GM21737 (cell line): ENCODE data around the gene CYB5R3.

Experiments
- ATAC-seq: cut with Tn5 transposase; IDR thresholded peaks from one replicate; pipeline ENCODE4 v1.9.1; 2021; ENCODE audit warnings: mild to moderate bottlenecking, moderate library complexity; ENCODE audit not compliant: unreplicated experiment

The CYB5R3 gene

DNA sequence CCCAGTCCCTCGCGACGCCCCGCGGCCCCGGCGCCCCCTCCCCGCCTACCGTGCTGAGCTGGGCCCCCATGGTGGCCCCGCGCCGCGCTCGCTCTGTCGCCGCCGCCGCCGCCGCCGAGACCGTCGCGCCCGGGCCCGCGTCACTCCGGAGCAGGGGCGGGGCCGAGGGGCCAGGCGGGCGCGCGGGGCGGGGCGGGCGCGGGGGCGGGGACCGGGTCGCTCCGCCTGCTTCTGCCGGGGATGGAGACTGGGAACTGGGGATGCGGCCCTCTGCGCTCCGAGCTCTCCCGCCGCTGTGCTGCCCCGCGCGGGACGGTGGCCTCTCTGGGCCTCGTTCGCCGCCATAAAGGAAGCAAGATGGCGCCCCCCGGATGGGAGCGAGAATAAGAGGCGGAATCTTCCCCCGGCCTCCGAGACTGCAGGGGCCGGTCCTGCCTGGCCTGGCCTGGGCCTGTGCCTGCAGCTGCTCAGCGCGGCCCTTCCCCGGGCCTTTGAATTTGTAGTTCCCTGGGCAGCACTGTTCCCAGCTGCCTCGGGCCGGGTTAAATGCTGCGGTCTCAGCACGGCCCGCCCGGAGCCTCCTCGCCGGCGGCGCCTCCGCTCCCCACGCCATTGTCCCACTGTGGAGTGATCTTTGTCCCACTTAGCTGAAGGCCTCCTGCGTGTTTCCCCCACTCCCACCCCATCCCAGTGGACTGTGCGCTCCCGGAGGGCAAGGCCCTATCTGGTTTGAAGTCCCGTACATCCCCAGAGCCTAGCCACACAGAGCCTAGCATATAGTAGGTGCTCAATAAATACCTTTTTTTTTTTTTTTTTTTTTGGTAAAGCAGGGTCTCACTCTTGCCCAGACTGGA is at the start of gene CYB5R3:
TSS of gene CYB5R3 (minus strand) at position 147 of the 854 bp plus-strand sequence. CDS start at position 70, 77 bp downstream.
- peak; percentile 56 for ATAC-seq

DNA sequence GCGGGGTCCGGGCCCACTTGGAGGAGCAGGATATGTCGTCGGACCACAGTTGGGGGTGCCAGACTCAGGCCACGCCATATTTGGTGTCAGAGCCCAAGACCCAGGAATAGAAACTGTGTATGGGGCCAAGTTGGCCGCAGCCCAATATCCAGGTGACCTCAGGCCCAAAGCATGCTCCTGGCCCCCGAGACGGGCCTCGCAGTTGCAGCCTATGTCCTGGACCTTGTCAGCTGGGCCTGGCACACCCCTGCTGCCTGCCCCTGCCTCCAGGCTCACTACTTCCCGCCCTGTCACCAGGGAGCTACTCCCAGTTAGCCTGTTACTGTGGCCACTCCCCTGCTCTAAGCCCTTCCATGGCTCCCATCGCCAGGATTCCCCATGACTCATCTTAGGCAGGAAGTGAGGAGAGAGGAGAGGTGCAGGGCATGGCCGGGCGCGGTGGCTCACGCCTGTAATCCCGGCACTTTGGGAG is 48.4 kb upstream of the CYB5R3 start:
- ATAC-seq: no peak

DNA sequence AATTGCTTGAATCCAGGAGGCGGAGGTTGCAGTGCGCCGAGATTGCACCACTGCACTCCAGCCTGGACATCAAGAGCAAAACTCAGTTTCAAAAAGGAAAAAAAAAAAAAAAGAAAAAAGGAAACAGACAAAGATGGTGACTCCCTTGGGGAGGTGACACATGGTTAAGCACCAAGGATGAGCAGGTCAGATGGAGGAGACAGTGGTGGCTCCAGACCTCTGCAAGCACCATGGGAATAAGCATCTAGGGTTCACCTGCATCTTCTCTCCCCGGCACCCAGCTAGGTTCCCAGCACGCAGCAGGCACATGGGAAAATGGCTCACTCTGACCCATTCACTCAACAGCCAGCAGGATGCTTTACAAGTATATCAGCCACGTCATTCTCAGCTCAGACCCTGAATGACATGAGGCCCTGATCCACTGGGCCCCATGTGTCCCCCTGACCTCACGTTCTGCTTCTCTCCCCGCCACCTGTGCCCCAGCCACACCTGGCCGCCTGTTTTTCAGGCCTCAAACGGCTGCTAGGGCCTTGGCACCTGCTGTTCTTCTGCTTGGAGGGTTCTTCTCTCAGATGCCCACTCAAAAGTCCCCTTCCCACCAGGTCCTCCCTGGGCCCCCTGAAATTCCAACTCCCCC is 47.3 kb upstream of the CYB5R3 start:
- ATAC-seq: no peak

DNA sequence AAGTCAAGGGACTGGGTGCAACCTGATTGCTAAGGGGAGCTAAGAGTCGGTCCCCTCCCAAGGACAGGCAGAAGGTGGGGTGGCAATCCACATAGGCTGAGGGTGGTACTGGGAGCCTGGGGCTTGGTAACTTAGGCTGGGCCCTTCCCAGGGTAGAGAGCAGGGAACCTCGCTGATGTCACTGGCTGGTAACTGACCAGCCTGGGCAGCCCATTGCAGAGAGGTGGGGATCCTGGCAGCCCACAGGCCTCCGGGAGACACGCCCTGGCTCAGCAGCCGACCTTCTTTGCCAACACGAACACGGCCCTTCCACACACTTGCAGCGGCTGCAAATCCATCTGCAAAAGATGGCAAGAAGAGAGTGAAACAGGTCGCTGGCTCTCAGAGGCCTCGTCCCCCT is 46.1 kb upstream of the CYB5R3 start:
- ATAC-seq: no peak

DNA sequence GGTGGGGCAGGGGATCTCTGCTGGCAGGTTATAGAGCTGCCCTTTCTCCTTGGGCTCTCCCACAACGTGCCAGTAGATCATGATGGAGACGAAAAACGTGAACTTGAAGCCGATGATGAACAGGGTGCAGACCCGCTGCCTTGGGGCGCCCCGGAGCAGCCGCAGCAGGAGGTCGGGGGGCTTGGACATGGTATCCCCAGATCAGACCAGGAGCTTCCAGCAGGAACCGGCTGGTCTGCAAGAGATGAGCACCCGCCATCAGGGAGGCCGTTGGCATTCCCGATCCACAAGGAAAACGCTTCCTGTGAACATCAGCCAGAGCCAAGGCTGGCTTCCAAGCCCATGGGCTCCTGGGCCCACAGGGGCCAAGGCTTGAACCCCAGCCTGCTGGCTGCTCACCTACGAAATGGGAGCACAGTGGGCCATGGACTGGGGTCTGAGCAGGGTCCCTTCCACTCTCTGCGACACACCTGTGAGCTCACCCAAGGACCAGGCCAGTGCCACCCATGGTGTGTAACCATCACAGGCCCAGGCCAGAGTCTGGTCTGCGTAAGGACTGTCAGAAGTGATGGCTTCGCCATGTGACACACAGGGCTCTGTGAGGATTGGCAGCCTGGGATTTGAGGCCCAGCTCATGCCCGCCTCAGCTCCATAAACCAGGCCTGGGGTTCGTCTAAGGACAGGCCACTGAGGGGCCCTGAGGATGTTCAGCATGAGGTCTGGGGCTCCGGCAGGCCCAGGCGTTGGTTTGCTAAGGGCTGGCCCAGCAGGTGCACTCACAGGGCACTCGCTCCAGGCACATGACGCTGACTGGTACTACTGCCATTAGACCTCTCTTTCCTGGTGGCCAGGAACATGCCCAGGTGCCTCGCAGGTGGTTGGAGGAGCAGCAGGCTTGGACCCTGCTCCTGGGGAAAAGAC is 44.8 kb upstream of the CYB5R3 start:
- ATAC-seq: no peak

DNA sequence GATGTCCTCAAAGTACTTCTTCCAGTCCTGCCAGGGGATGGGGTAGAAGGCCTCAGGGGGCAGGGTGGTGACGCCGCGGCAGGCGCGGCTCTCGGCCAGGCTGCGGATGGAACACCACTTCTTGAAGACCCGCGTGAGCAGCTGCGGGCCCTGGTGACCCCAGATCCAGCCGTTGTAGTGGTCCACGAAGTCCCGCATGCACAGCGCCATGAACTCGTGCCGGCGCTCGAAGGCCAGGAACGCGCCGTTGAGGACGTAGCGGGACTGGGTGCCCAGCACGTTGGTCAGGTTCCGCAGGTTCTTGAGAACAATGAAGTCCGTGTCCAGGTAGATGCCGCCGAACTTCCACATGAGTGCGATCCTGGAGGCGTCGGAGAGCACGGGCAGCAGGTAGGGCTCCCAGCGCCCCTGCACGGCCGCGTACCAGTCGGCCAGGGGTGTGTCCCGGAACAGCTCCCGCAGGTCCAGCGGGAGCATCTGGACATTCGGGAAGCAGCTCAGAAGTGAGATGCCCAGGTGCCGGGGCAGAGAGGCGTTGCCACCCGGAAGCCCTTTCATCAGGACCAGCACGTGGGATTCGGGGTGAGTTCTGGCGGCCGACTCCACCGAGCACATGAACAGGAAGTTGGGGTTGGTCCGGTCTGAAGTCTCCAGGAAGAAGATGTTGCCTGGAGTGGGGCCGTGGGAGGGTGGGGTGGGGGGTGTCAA is 44.0 kb upstream of the CYB5R3 start:
- no peak for ATAC-seq

DNA sequence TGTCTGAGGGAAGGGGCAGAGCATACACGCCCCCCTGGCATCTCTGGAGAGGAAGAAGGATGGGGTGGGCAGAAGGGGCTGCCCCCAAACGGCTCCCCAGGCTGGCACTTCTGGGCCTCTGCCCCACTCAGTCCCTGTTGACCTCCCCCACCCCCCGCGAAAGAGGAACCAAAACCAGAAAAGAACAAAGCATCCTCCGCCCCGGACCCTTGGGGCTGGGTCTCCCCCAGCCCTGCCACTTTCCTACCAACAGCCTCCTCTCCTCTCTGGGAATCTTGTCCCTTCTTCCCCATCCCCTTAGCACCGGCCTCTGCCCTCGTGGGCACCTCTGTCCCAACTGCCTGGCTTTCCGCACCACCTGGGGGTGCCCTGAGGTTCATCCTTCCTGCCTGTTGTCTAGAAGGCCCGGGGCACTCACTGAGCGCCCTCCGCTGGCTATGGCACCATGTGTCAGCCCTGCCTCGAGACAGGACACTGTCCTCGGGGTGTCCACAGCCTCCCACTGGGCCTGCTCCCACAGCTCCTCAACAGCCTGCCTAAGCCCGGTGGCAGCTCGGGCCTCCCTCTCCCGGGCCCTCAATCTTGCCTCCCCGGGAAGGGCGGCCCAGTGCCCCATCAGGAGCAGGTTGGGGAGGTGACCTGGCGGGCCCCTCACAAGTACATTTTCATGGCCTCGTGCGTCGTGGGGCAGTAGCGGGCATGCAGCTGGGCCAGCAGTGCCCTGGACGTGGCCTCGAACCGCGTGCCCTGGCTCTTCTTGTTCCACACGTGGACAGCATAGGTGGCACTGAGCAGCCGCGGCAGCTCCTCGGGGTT is 43.3 kb upstream of the CYB5R3 start:
- ATAC-seq: no peak

DNA sequence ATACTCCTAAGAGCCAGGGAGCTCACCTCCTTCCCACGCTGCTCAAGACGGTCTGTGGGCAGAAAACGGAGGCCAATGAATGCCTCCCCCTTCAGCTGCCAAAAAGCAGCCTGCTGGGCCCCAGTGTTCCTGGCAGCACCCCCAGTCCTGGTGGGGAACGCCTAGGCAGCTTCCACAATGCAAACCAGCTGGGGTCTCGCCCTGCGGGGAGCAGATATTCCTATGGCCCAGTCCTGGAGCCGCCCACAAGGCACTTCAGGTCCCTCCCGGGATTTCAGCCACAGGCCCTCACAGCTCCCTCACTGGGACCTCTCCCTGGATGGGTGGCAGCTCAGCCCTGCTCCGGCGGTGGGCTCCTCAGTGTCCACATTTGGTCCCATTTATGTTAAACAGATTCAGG is 42.2 kb upstream of the CYB5R3 start:
- no peak for ATAC-seq

DNA sequence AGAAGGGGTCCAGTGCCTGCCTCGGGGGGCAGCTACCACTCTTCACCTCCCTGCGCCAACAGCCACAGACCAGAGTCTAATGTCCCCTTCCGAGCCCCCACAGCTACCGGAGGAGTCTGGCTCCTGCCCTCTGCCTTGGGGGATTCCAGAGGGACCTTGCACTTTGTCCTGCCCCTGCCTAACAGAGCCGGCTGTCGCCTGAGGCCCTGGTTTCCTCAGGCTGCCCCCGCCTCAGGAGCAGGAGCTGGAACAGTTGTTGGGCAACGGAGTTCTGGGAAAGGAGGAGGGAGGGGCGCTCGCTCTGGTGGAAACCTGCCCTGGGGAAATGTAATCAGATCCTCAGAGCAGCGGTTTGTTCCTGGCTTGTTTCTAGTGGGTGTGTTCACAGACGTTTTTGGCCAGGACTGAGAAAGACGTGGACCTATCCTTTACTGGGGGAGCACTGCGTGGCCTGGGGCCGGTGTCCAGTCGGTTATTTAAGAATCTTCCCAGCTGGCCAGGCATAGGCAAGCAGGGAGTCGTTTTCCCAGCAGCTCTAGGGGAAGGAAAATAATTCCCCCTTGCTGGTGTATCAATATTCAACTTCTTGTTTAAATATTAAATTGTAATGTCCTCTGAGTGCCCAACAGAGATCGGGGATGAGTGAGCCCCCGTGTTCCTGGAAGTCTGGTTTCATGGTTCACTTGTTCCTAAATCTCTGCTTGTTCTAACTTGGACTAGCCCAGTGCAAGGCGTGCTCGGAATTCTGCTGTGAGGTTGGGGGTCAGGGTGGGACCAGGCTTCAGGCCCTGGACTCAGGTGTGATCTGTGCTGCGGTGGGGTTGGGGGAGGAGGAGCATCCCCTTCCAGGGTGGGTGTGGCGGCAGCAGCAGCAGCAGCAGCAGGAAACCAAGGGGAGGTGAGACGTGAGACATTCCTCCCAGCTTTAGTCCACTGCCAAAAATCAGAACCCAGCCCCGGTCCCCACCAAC is 39.3 kb upstream of the CYB5R3 start:
- no peak for ATAC-seq

DNA sequence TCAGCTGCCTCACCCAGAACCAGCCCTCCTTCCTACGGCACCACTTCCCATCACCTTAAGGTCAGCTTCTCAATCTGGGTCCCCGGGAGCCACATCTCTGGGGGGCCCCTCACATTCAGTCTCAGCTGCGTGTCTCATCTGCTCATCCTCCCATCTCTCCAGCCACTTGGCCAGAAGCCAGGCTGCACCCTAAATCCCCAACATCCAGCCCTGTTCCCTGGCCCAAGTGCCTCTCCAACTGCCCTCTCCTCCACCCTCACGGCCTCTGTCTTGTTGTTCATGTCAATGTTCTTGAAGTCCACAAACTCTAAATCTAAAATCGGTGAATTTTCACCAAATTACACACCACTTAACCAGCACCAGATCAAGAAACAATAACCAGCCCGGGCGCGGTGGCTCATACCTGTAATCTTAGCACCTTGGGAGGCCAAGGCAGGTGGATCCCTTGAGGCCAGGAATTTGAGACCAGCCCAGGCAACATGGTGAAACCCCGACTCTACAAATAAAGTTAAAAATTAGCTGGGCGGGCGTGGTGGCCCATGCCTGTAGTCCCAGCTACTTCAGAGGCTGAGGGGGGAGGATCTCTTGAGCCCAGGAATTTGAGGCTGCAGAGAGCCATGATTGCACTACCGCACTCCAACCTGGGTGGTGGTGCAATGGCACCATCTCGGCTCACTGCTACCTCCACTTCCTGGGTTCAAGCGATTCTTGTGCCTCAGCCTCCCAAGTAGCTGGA is 37.7 kb upstream of the CYB5R3 start:
- no peak for ATAC-seq

DNA sequence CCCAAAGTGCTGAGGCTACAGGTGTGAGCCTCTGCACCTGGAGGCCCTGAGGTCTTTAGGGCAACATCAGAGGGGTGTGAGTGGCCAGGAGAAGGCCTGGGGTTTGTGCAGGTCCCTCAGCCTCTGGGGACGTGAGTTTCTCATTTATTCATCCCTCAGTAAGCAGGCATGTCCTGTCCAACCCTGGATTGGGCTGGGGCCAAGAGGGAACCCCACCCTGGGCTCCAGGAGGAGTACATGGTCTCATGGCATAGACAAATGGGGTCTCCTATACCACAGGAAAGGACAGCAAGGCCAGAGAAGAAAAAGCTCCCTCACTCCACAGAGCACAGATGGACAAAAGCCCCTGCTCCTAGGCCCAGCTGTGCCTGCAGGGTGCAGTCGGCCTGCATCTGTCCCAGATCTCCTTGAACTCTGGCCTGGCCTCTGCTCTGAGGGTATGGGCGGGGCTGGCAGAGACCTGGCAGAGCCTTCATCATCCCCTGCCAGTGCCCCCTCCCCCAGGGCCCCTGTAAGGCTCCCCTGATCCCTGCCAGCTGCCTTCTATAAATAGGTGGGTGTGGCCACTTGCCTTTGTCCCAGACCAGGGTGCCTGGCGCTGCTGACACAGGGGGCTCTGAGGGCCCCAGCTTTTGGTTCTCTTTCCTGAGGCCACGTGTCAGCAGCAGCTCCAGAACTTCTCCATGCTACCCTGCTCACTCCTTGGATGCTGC is 36.9 kb upstream of the CYB5R3 start:
- ATAC-seq: no peak

DNA sequence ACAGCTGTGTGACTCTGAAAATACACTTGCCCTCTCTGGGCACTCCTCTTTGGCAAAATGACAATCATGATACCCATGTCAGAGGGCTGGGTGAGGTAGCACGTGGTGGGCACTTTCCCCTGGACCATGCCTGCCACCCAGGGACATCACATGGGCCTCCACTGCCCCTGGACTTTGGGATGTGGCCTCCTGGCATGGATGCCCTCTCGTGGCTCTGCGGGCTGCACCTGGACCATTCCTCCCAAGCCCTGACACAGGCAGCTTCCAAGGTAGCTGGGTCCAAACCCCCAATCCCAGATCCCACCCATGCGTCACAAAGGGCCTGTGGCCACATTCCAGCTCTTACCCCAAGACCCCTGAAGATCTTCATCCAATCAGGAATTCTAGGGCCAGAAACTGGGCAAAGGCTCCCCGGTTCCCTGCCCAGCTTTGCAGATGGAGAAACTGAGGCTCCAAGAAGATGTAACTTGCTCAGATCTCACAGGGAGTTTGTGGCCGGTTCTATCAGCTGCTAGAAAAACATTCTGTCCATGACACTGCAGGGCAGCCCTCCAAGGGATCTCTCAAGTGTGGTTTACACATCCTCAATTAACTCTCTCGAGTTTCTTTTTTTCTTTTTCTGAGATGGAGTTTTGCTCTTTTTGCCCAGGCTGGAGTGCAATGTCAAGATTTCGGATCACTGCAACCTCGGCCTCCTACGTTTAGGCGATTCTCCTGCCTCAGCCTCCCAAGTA is 35.4 kb upstream of the CYB5R3 start:
- no peak for ATAC-seq

DNA sequence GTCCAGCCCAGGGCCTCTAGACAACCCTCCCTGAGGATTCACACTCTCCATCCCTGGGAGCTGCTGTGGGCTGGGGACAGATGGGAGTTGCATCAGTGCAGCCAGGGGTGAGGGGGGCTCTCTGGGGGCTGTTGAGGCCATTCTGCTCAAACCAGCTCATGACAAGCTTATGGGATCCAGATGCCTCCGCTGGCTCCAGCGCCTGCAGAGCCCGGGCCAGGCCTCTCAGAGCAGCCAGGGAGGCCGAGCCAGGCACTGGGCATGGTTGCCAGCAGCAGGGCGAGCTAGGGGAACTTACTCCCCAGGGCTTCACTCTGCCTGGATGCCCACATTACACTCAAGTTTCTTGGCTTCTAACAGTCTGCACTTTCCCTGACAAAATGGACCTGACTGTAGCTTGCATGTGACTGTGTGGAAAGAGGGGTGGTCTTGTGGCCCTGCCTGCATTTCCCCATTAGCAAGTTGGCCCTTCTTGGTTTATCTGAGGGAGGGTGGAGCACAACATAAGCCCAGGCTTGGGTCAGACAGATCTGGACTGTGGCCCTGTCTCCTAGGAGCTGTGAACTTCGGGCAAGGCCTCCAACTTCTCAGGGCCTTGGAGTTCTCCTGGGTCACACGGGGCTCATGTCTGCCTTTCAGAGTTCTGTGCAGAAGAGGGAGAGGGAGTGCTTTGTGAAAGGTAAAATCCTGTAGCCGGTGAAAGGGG is 34.5 kb upstream of the CYB5R3 start:
- no peak for ATAC-seq

DNA sequence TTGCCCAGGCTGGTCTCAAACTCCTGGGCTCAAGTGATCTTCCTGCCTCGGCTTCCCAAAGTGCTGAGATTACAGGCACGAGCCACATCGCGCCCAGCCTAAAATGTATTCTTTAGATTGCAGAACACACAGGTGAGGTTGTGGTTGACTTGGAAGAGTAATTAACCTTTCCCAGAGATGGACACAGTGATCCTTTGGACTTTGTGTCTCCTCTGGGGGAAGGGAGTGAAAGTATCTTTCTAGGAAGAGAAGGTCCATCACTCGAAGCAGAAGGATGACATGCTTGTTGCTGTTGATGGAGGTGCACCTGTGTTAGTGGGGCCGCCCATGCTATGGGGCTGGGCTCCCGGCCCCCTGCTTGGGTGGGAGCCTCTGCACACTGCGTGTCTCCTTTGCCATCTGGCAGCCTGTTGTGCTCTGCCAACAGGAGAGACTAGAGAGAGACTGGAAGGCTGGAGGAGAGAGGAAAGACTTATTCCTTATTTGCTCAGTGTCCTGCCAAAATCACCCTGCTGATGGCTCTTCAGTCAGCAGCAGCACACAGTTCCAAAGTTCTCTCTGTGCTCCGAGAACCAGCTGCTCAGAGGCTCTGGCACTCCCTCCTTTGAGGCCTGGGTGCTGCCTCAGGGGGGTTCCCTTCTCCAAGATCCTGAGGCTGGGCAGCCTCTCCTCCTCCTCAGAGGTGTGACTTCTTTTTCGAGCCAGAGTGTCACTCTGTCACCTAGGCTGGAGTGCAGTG is 33.1 kb upstream of the CYB5R3 start:
- ATAC-seq: no peak

DNA sequence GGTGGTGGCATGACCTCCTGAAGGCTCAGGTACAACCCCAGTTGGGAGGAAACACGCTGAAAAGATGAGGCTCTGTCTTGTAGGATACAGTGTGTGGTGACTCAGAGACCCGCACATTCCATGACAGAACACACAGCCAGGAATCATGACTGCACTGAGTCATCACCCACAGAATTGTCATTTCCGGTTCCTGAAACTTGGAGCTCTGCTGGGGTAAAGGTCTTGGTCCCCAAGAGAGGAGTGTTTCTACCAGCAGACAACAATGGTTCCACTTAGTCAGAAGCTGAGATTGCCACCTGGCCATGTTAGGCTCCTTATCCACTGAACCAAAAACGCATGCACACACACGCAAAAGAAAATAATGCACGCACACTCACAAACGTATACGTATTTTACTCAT is 31.5 kb upstream of the CYB5R3 start:
- ATAC-seq: no peak
